HL-60 (cell line): ENCODE measurements around the gene FNIP2.

Experiments used
- DNase-seq, 2 experiments: peaks; one replicate each; pipeline ENCODE4 v3.0.0-alpha.2; 2010 to 2020; ENCODE audit warnings: low read depth in 1 of 2, low spot score in 1 of 2
- H3K27ac ChIP-seq: fragments of 250-450 bp; sonication (Bioruptor Pico); replicated peaks from 2 replicates; pipeline ENCODE4 v1.5.1; 2020; ENCODE audit warnings: mild to moderate bottlenecking, moderate library complexity
- H3K27me3 ChIP-seq: fragments of 250-450 bp; sonication (Bioruptor Pico); 2 replicates; pipeline ENCODE4 v1.5.1; 2021; ENCODE audit warnings: mild to moderate bottlenecking, moderate library complexity; ENCODE audit not compliant: insufficient read depth, poor library complexity, severe bottlenecking
- H3K4me3 ChIP-seq: replicated peaks from 2 replicates; pipeline ENCODE4 v1.5.1; 2011; ENCODE audit warnings: mild to moderate bottlenecking, control low read depth, low read length; ENCODE audit not compliant: insufficient read depth
- GABPA ChIP-seq: IDR thresholded peaks from 2 replicates; pipeline ENCODE4 v1.6.1; 2012; ENCODE audit warnings: low read depth
- POLR2AphosphoS5 ChIP-seq: IDR thresholded peaks from 2 replicates; pipeline ENCODE4 v1.6.1; 2012; ENCODE audit warnings: low read depth
- SPI1 ChIP-seq: IDR thresholded peaks from 2 replicates; pipeline ENCODE4 v1.6.1; 2012; ENCODE audit warnings: low read depth, mild to moderate bottlenecking, borderline replicate concordance
- TF ChIP-seq, protein P1 (sequence below): IDR thresholded peaks from one replicate; pipeline ENCODE4 v1.5.1; 2011; ENCODE audit warnings: low read length, control low read depth, inconsistent platforms; ENCODE audit not compliant: insufficient read depth
- TF ChIP-seq, protein P2 (sequence below): IDR thresholded peaks from 2 replicates; pipeline ENCODE4 v1.6.1; 2012; ENCODE audit warnings: low read depth; ENCODE audit not compliant: insufficient replicate concordance

FNIP2 gene

DNA sequence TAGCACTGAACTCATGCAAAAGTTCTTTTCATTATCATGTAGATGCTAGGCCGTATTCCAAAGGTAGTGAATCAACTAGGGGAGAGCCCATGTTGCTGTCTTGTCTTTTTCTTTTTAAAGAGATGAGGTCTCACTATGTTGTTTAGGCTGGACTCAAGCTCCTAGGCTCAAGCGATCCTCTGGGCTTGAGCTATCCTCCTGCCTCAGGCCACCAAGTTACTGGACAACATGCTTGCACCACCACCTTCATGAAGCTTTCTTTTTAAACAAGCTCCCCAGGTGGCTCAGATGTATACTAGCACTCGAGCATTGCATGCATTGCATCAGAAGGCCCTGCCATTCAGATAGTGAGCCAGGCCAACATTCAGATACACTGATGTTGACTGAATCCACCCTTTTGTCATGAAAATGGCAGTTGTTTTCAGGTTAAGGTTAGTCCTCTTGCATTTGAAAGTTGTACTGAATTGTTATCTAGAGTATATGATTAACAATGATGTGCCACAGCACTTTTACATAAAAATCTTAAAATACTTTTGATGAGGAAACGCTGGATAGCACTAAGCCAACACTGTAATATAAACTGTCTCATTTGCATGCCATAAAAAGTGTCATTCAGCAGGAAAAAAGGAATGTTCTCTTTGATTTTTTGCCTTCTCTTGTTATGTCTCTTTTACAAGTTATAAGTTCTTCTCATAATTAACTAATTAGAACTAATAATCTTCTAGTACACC, 76.7 kb downstream of the FNIP2 start:
- Histone ChIP-seq H3K4me3 (no peak overlapping the region), H3K27ac (no peak overlapping the region), H3K27me3 (no peaks in the 10 kb centered on the region)
- no peak for TF ChIP-seq GABPA
- TF ChIP-seq SPI1 = no peak
- TF ChIP-seq, protein P1, sequence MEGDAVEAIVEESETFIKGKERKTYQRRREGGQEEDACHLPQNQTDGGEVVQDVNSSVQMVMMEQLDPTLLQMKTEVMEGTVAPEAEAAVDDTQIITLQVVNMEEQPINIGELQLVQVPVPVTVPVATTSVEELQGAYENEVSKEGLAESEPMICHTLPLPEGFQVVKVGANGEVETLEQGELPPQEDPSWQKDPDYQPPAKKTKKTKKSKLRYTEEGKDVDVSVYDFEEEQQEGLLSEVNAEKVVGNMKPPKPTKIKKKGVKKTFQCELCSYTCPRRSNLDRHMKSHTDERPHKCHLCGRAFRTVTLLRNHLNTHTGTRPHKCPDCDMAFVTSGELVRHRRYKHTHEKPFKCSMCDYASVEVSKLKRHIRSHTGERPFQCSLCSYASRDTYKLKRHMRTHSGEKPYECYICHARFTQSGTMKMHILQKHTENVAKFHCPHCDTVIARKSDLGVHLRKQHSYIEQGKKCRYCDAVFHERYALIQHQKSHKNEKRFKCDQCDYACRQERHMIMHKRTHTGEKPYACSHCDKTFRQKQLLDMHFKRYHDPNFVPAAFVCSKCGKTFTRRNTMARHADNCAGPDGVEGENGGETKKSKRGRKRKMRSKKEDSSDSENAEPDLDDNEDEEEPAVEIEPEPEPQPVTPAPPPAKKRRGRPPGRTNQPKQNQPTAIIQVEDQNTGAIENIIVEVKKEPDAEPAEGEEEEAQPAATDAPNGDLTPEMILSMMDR = no peak
- TF ChIP-seq, protein P2, sequence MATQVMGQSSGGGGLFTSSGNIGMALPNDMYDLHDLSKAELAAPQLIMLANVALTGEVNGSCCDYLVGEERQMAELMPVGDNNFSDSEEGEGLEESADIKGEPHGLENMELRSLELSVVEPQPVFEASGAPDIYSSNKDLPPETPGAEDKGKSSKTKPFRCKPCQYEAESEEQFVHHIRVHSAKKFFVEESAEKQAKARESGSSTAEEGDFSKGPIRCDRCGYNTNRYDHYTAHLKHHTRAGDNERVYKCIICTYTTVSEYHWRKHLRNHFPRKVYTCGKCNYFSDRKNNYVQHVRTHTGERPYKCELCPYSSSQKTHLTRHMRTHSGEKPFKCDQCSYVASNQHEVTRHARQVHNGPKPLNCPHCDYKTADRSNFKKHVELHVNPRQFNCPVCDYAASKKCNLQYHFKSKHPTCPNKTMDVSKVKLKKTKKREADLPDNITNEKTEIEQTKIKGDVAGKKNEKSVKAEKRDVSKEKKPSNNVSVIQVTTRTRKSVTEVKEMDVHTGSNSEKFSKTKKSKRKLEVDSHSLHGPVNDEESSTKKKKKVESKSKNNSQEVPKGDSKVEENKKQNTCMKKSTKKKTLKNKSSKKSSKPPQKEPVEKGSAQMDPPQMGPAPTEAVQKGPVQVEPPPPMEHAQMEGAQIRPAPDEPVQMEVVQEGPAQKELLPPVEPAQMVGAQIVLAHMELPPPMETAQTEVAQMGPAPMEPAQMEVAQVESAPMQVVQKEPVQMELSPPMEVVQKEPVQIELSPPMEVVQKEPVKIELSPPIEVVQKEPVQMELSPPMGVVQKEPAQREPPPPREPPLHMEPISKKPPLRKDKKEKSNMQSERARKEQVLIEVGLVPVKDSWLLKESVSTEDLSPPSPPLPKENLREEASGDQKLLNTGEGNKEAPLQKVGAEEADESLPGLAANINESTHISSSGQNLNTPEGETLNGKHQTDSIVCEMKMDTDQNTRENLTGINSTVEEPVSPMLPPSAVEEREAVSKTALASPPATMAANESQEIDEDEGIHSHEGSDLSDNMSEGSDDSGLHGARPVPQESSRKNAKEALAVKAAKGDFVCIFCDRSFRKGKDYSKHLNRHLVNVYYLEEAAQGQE = no peak
- no peak for TF ChIP-seq POLR2AphosphoS5
- DNase-seq = no peak

DNA sequence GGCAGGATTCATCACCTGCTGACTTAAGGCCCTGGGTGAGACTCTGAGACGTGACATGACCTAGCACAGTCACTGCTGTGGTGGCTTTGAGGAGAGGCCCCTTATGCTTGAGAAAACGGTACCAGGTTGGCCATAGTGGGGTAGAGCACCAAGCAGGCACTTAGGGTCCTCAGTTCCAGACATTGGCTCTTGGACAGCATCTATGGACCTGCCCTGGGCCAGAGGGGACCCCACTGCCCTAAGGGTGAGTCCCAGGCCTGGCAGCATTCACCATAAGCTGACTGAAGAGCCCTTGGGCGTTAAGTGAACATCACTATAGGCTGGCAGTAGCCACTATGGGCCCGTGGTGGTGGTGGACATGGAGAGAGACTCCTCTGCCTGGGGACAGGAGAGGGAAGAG, 78.7 kb downstream of the FNIP2 start:
- TF ChIP-seq POLR2AphosphoS5 (no peak), SPI1 (no peak), GABPA (no peak)
- TF ChIP-seq, protein P1 = no peak
- TF ChIP-seq, protein P2 = no peak
- DNase-seq = no peak
- Histone ChIP-seq H3K27ac (no peak overlapping the region), H3K4me3 (no peak overlapping the region), H3K27me3 (no peaks in the 10 kb centered on the region)

DNA sequence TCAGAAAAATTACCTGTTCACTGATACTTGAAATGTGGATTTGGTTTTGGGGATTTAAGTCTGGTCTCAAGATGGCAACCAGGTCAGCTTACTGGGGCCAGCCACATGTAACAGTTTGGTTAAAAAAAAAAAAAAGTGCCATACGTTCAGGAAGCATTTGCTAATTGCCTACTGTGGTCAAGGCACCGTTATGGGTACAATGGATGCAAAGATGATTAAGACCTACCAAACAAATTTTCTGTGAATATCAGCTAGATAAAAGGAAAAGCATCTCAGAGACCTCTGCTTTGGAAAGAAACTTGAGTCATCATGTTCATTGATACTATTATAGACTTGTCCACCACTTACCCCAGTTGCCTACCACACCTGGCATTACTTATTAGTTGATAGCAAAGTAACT, 80.9 kb downstream of the FNIP2 start:
- Histone ChIP-seq H3K4me3 (no peak overlapping the region), H3K27ac (no peak overlapping the region), H3K27me3 (no peaks in the 10 kb centered on the region)
- DNase-seq = no peak
- TF ChIP-seq, protein P2 = no peak
- TF ChIP-seq GABPA (no peak), SPI1 (no peak), POLR2AphosphoS5 (no peak)
- TF ChIP-seq, protein P1 = no peak
